SH-SY5Y (cell line): ENCODE measurements around the gene CENPQ.

Experiments used
- GATA2 ChIP-seq: IDR thresholded peaks from 2 replicates; pipeline ENCODE4 v1.6.1; 2011; ENCODE audit warnings: mild to moderate bottlenecking, low read depth, low read length
- GATA3 ChIP-seq: IDR thresholded peaks from 2 replicates; pipeline ENCODE4 v1.6.1; 2011; ENCODE audit warnings: low read depth, mild to moderate bottlenecking, low read length, moderate library complexity

CENPQ gene

GRCh38 chr6:49519660-49520059 is 56.5 kb downstream of the CENPQ start:
- TF ChIP-seq GATA2, result no peak
- TF ChIP-seq GATA3, result no peak

- no peak for TF ChIP-seq GATA2
Measured at GRCh38 chr6:49522710-49523593, 59.8 kb downstream of the CENPQ start.

GRCh38 chr6:49523901-49524300 is 60.7 kb downstream of the CENPQ start:
- TF ChIP-seq GATA2, result no peak
- TF ChIP-seq GATA3, result no peak

GRCh38 chr6:49524541-49524940 is 61.4 kb downstream of the CENPQ start:
- TF ChIP-seq GATA2 (no peak), GATA3 (no peak)

- TF ChIP-seq GATA3 (no peak), GATA2 (no peak)
Measured at GRCh38 chr6:49526598-49526997, 63.4 kb downstream of the CENPQ start.

- no peak for TF ChIP-seq GATA3
- no peak for TF ChIP-seq GATA2
Measured at GRCh38 chr6:49527320-49527719, 64.2 kb downstream of the CENPQ start.

- TF ChIP-seq GATA2, result no peak
- TF ChIP-seq GATA3, result no peak
Measured at GRCh38 chr6:49528571-49528970, 65.4 kb downstream of the CENPQ start.

GRCh38 chr6:49530141-49530776 is 67.1 kb downstream of the CENPQ start:
- TF ChIP-seq GATA3, result no peak
- TF ChIP-seq GATA2, result no peak

- no peak for TF ChIP-seq GATA3
- TF ChIP-seq GATA2, result no peak
Measured at GRCh38 chr6:49531774-49532569, 68.8 kb downstream of the CENPQ start.

GRCh38 chr6:49535795-49536194 is 72.6 kb downstream of the CENPQ start:
- no peak for TF ChIP-seq GATA3
- no peak for TF ChIP-seq GATA2

- no peak for TF ChIP-seq GATA3
- TF ChIP-seq GATA2, result no peak
Measured at GRCh38 chr6:49539102-49539501, 75.9 kb downstream of the CENPQ start.

- TF ChIP-seq GATA2 (no peak), GATA3 (no peak)
Measured at GRCh38 chr6:49540614-49541013, 77.4 kb downstream of the CENPQ start.

GRCh38 chr6:49541210-49541724 is 78.1 kb downstream of the CENPQ start:
- no peak for TF ChIP-seq GATA2
- TF ChIP-seq GATA3, result no peak

GRCh38 chr6:49541936-49542335 is 78.8 kb downstream of the CENPQ start:
- no peak for TF ChIP-seq GATA2
- no peak for TF ChIP-seq GATA3
